Lower lobe of right lung (tissue), 1 donor: ENCODE measurements around the gene C6orf47. TPM values are rescaled to one million over a fixed set of nuclear protein-coding genes. Genes with fewer than 3 reads are reported as not detected.

Source experiments
- microRNA-seq: library from miRNA; unstranded; fragments of <30 nt; microRNA quantifications from one replicate; pipeline ENCODE4 v1.2.0, GENCODE V29; 2020; ENCODE audit warnings: borderline number of aligned reads
- total RNA-seq: library from RNA; stranded (reverse); fragmentation: NEBNext Ultra II Directional; extraction: Animal tissue kit (Norgen Biotek cat#: 25700); gene quantifications from one replicate; pipeline ENCODE4 v1.2.1, GENCODE V29; 2021
- donor health status: DM: no; HTN: yes; CAD: no; lungs with severe emphysema.

The C6orf47 gene
- total RNA-seq, 1 donor from 2014 or later: 24.7 TPM

Small RNA genes lying within 50 kb of the gene (microRNA-seq; reads per million reads assigned to microRNA genes)
- gene MIR4646: not detected
- gene MIR6832: not detected

Other genes starting within 250 kb of the C6orf47 start
- 13.8 TPM for gene MICB, start 162.6 kb downstream of the C6orf47 start, total RNA-seq
- not detected for gene MCCD1, start 131.8 kb downstream of the C6orf47 start, total RNA-seq
- 265 TPM for gene DDX39B, start 118.8 kb downstream of the C6orf47 start, total RNA-seq
- 1.6 TPM for gene ATP6V1G2, start 114.2 kb downstream of the C6orf47 start, total RNA-seq
- gene NFKBIL1, start 113.2 kb downstream of the C6orf47 start, total RNA-seq: 17.8 TPM
- gene LTA, start 88.5 kb downstream of the C6orf47 start, total RNA-seq: not detected
- 4.5 TPM for gene TNF, start 85.2 kb downstream of the C6orf47 start, total RNA-seq
- 10.0 TPM for gene LTB, start 78.4 kb downstream of the C6orf47 start, total RNA-seq
- 127 TPM for gene LST1, start 74.5 kb downstream of the C6orf47 start, total RNA-seq
- gene NCR3, start 67.8 kb downstream of the C6orf47 start, total RNA-seq: 2.6 TPM
- gene AIF1, start 45.5 kb downstream of the C6orf47 start, total RNA-seq: 109 TPM
- gene PRRC2A, start 40.1 kb downstream of the C6orf47 start, total RNA-seq: 133 TPM
- 253 TPM for gene BAG6, start 8.1 kb downstream of the C6orf47 start, total RNA-seq
- gene APOM, start 4.9 kb downstream of the C6orf47 start, total RNA-seq: 1.6 TPM
- gene GPANK1, start 4.2 kb upstream of the C6orf47 start, total RNA-seq: 15.4 TPM
- gene CSNK2B, start 5.3 kb upstream of the C6orf47 start, total RNA-seq: 117 TPM
- gene LY6G5B, start 9.2 kb upstream of the C6orf47 start, total RNA-seq: 11.0 TPM
- gene LY6G5C, start 20.3 kb upstream of the C6orf47 start, total RNA-seq: 2.9 TPM
- gene ABHD16A, start 42.5 kb upstream of the C6orf47 start, total RNA-seq: 56.4 TPM
- 0.97 TPM for gene LY6G6F, start 46.1 kb upstream of the C6orf47 start, total RNA-seq
- gene LY6G6D, start 54.6 kb upstream of the C6orf47 start, total RNA-seq: not detected
- gene LY6G6C, start 61.0 kb upstream of the C6orf47 start, total RNA-seq: not detected
- gene MPIG6B, start 62.6 kb upstream of the C6orf47 start, total RNA-seq: 2.6 TPM
- 67.0 TPM for gene DDAH2, start 68.5 kb upstream of the C6orf47 start, total RNA-seq
- gene CLIC1, start 75.8 kb upstream of the C6orf47 start, total RNA-seq: 310 TPM
- 14.9 TPM for gene MSH5, start 79.2 kb upstream of the C6orf47 start, total RNA-seq
- gene SAPCD1, start 101.9 kb upstream of the C6orf47 start, total RNA-seq: 1.2 TPM
- 4.2 TPM for gene VWA7, start 116.5 kb upstream of the C6orf47 start, total RNA-seq
- 44.1 TPM for gene VARS1, start 135.0 kb upstream of the C6orf47 start, total RNA-seq
- 30.5 TPM for gene LSM2, start 146.2 kb upstream of the C6orf47 start, total RNA-seq
- 2.5 TPM for gene HSPA1L, start 154.5 kb upstream of the C6orf47 start, total RNA-seq
- gene HSPA1A, start 154.8 kb upstream of the C6orf47 start, total RNA-seq: 230 TPM
- 122 TPM for gene HSPA1B, start 167.0 kb upstream of the C6orf47 start, total RNA-seq
- gene NEU1, start 202.0 kb upstream of the C6orf47 start, total RNA-seq: 70.5 TPM
- gene SLC44A4, start 218.2 kb upstream of the C6orf47 start, total RNA-seq: 53.7 TPM
- 46.0 TPM for gene EHMT2, start 236.9 kb upstream of the C6orf47 start, total RNA-seq
- gene ZBTB12, start 241.3 kb upstream of the C6orf47 start, total RNA-seq: 5.1 TPM